WERI-Rb-1 (cell line): ENCODE results near the gene ABCA7.

Source experiments
- DNase-seq: peaks from one replicate; pipeline ENCODE4 v3.0.0-alpha.2; 2020
- H3K27ac ChIP-seq: fragments of 250-450 bp; sonication (Bioruptor Pico); 2 replicates; pipeline ENCODE4 v1.5.1; 2020; ENCODE audit warnings: mild to moderate bottlenecking, moderate library complexity
- H3K27me3 ChIP-seq: fragments of 250-450 bp; sonication (Bioruptor Pico); 2 replicates; pipeline ENCODE4 v1.5.1; 2021; ENCODE audit warnings: mild to moderate bottlenecking, low read depth, moderate library complexity; ENCODE audit not compliant: insufficient read depth, severe bottlenecking
- H3K36me3 ChIP-seq: fragments of 250-450 bp; sonication (Bioruptor Pico); 2 replicates; pipeline ENCODE4 v1.5.1; 2020; ENCODE audit warnings: mild to moderate bottlenecking, moderate library complexity
- H3K4me3 ChIP-seq: 2 replicates; pipeline ENCODE4 v1.5.1; 2011; ENCODE audit warnings: low read depth, mild to moderate bottlenecking, control low read depth, low read length
- H3K9me3 ChIP-seq: fragments of 250-450 bp; sonication (Bioruptor Pico); 2 replicates; pipeline ENCODE4 v1.5.1; 2021; ENCODE audit warnings: mild to moderate bottlenecking, moderate library complexity; ENCODE audit not compliant: severe bottlenecking
- CTCF ChIP-seq: IDR thresholded peaks from 2 replicates; pipeline ENCODE4 v1.5.1; 2011; ENCODE audit warnings: low read depth, mild to moderate bottlenecking, control low read depth, inconsistent platforms, low read length

Gene ABCA7

DNA sequence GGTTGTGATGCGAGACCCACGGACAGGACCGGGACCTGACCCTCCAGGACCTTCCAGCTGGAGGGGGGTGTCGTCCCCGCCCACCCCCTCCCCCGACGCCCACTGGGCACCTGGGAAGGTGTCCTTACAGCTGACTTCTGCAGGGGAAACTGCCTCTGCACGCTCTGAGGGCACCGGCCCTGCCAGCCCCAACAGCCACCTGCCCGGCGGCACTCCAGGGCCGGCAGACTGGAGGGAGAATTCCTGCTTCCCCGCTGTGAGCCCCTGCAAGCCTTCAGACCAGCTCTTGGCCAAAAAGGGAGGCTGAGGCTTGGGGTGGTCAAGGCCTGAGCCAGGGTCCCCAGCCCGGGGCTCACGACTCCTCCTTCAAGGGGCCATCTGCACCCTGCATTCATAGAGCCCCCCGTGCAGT, 12.3 kb upstream of the ABCA7 start:
- peak overlapping the region; percentile 73 for H3K4me3 ChIP-seq

DNA sequence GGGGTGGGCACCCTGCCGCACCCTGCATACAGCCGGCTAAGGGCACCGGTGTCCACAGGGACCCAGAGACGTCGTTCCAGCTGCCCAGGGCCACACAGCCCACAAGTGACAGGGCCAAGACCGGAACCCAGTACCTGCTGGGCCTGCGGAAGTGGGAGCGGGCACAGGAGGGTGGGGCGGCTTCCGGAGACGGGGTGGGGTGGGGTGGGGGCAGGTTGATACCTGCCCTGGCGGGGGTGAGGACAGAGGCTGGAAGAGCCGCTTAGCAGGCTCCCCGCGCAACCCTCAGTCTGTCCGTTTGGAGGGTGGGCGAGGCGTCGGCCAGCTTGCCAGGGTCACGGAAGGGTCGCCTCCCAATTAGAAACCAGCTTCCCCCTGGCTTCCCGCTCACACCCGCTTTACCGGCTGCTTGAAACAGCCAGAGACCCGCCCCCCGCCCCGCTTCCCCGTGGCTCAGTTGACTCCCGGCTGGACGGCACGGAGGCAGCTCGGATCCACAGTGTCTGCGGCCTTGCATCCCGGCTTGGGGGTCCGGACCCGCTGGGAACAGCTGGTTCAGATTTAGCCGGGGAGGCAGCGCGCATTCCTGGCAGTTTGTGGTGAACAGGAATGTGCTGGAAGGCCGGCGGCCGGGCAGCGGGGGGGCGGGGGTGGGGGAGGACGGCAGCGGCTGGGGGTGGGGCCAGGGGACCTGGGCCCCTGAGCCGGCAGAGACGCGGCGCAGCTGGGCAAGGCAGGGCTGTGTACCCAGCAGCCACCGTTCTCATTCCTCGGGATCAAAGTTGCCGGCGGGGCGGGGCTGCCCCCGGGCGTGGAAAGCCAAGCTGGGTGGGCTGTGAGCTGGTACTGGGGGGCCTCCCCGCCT, 11.6 kb upstream of the ABCA7 start:
- H3K9me3 ChIP-seq, result no peaks in the 10 kb centered on the region
- peak overlapping the region; percentile 89 for H3K27ac ChIP-seq
- peaks cover 21% of the 10 kb centered on the region for H3K36me3 ChIP-seq
- H3K27me3 ChIP-seq, result no peaks in the 10 kb centered on the region
- TF ChIP-seq CTCF, result no peak
- H3K4me3 ChIP-seq, result peak overlapping the region; percentile 73
- peak; percentile 83 for DNase-seq

More for the DNA sequence above, 12.3 kb upstream of the ABCA7 start:
- peaks cover 15% of the 10 kb centered on the region for H3K36me3 ChIP-seq
- DNase-seq, result no peak
- no peak for TF ChIP-seq CTCF
- H3K9me3 ChIP-seq, result no peaks in the 10 kb centered on the region
- peak overlapping the region; percentile 89 for H3K27ac ChIP-seq
- no peaks in the 10 kb centered on the region for H3K27me3 ChIP-seq

DNA sequence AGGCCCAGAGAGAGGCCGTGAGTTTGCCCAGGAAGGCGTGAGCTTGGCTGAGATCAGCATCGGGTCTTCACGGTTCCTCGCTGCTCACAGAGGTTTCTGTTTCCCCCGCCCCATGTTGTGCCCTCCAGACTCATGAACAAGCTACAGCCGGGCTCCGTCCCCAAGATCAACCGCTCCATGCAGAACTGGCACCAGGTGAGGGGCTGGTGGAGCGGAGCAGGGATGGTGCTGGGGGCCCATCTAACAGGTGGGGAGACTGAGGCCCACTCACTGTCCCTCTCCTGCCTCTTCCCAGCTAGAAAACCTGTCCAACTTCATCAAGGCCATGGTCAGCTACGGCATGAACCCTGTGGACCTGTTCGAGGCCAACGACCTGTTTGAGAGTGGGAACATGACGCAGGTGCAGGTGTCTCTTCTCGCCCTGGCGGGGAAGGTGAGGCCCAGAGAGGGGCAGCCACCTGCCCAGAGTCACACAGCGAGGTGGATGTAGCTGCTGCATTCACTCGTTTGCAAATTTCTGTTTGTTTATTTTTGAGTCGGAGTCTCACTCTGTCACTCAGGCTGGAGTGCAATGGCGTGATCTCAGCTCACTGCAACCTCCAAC, 7.5 kb upstream of the ABCA7 start:
- Histone ChIP-seq H3K27me3 (no peaks in the 10 kb centered on the region), H3K27ac (no peak overlapping the region), H3K9me3 (no peaks in the 10 kb centered on the region), H3K36me3 (peaks cover 42% of the 10 kb centered on the region), H3K4me3 (no peak overlapping the region)
- no peak for DNase-seq
- no peak for TF ChIP-seq CTCF

GRCh38 chr19:1035998-1036621, 3.8 kb upstream of the ABCA7 start:
- Histone ChIP-seq H3K27me3 (no peaks in the 10 kb centered on the region), H3K36me3 (peaks cover 47% of the 10 kb centered on the region), H3K4me3 (no peak overlapping the region), H3K27ac (no peak overlapping the region), H3K9me3 (no peaks in the 10 kb centered on the region)
- TF ChIP-seq CTCF, result peak; percentile 35; the same call in 1 of the 2 replicates
- no peak for DNase-seq

DNA sequence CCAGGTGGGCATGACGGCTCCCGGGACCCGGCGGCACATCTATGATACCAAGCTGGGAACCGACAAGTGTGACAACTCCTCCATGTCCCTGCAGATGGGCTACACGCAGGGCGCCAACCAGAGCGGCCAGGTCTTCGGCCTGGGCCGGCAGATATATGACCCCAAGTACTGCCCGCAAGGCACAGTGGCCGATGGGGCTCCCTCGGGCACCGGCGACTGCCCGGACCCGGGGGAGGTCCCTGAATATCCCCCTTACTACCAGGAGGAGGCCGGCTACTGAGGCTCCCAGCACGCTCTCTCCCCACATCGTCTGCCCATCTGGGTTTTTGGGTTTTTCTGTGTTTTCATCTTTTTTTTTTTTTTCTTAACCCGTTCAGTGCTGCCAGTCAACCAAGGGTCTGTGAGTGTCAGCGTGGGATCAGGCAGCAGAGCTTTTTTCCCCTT, 2.3 kb upstream of the ABCA7 start:
- Histone ChIP-seq H3K27ac (no peak overlapping the region), H3K27me3 (no peaks in the 10 kb centered on the region), H3K36me3 (peaks cover 48% of the 10 kb centered on the region), H3K4me3 (no peak overlapping the region), H3K9me3 (no peaks in the 10 kb centered on the region)
- no peak for TF ChIP-seq CTCF
- DNase-seq, result no peak
